ENCODE results near the gene NTN1. TPM values are rescaled to one million over a fixed set of nuclear protein-coding genes. Genes with fewer than 3 reads are reported as not detected.

The NTN1 gene
- total RNA-seq, 1 experiment from 2014 or later: 4.2 TPM

GRCh38 chr17:9209347-9209746 is 188.0 kb downstream of the NTN1 start:
- ChIA-PET CTCF (no interaction called here), POLR2A (no interaction called here), RAD21 (ENCODE audit: low non-redundant PET in 1 of 2, low total read pairs in 2 of 2, uncharacterized antibody in 2 of 2, unreplicated experiment in 2 of 2) (no interaction called here)
- Histone ChIP-seq H3K9ac (ENCODE audit: low read length) (no peak overlapping the region), H3K4me1 (ENCODE audit: control insufficient read depth in 1 of 2, insufficient read depth in 2 of 2, low read length in 2 of 2) (no peaks in the 10 kb centered on the region), H3K36me3 (ENCODE audit: control insufficient read depth in 1 of 2, insufficient read depth in 2 of 2, low read length in 2 of 2) (no peaks in the 10 kb centered on the region), H3K9me3 (ENCODE audit: control insufficient read depth in 1 of 2, insufficient read depth in 1 of 2, low read depth in 1 of 2, low read length in 2 of 2) (no peaks in the 10 kb centered on the region), H3K79me2 (ENCODE audit: insufficient read depth, low read length) (no peaks in the 10 kb centered on the region), H4K20me1 (ENCODE audit: insufficient read depth) (no peaks in the 10 kb centered on the region), H3K4me2 (ENCODE audit: low read length) (no peak overlapping the region), H3K27ac (ENCODE audit: low read depth, low read length) (no peak overlapping the region), H2AFZ (ENCODE audit: low read depth, low read length, poor library complexity, severe bottlenecking) (no peak overlapping the region), H3K9me2 (ENCODE audit: insufficient read depth) (no peaks in the 10 kb centered on the region), H3K27me3 (ENCODE audit: insufficient read depth, low read length) (no peaks in the 10 kb centered on the region), H3K4me3 (replicated peaks in 1 of 2; ENCODE audit: low read depth in 1 of 2, low read length in 2 of 2) (no peak overlapping the region)
- intact Hi-C loops (cut with micrococcal nuclease): no loop called here
- DNase-seq (ENCODE audit: low read depth, low spot score) (no peak), ATAC-seq (no peak)
- TF ChIP-seq, protein P1, sequence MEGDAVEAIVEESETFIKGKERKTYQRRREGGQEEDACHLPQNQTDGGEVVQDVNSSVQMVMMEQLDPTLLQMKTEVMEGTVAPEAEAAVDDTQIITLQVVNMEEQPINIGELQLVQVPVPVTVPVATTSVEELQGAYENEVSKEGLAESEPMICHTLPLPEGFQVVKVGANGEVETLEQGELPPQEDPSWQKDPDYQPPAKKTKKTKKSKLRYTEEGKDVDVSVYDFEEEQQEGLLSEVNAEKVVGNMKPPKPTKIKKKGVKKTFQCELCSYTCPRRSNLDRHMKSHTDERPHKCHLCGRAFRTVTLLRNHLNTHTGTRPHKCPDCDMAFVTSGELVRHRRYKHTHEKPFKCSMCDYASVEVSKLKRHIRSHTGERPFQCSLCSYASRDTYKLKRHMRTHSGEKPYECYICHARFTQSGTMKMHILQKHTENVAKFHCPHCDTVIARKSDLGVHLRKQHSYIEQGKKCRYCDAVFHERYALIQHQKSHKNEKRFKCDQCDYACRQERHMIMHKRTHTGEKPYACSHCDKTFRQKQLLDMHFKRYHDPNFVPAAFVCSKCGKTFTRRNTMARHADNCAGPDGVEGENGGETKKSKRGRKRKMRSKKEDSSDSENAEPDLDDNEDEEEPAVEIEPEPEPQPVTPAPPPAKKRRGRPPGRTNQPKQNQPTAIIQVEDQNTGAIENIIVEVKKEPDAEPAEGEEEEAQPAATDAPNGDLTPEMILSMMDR (IDR thresholded peaks at IDR 0.05 in 2 of 3, conservative IDR thresholded peaks at IDR 0.05 in 1 of 3; ENCODE audit: borderline replicate concordance in 1 of 3, insufficient read depth in 1 of 3, low read depth in 2 of 3, low read length in 2 of 3): no peak
- TF ChIP-seq POLR2A (IDR thresholded peaks at IDR 0.05; ENCODE audit: borderline replicate concordance, extremely low read depth, insufficient read depth, insufficient read length): no peak
- TF ChIP-seq EZH2 (IDR thresholded peaks at IDR 0.05): no peak
- no peak for TF ChIP-seq CEBPB (IDR thresholded peaks at IDR 0.05; ENCODE audit: low read depth)
- TF ChIP-seq EZH2phosphoT487 (IDR thresholded peaks at IDR 0.05; ENCODE audit: borderline replicate concordance): no peak
- TF ChIP-seq RAD21 (IDR thresholded peaks at IDR 0.05; ENCODE audit: low read depth): no peak
- TF ChIP-seq TCF7L2 (IDR thresholded peaks at IDR 0.05; ENCODE audit: borderline replicate concordance, extremely low read depth, insufficient read depth, insufficient read length): no peak
- TF ChIP-seq, protein P2, sequence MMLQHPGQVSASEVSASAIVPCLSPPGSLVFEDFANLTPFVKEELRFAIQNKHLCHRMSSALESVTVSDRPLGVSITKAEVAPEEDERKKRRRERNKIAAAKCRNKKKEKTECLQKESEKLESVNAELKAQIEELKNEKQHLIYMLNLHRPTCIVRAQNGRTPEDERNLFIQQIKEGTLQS (IDR thresholded peaks at IDR 0.05): no peak
- BruUV-seq (replicated peaks): no TSS peak

Data from HCT116 (cell line).